ENCODE data around the gene TIMP3.
A peak's percentile ranks its signal among the peaks of the same experiment; 100 is the strongest.

The TIMP3 gene

GRCh38 chr22:32809786-32810554 lies 8.5 kb downstream of the TIMP3 start:
- no peak for DNase-seq

- DNase-seq = no peak
Measured at GRCh38 chr22:32810555-32811133, 9.1 kb downstream of the TIMP3 start.

- no peak for DNase-seq
Measured at GRCh38 chr22:32811788-32812545, 10.5 kb downstream of the TIMP3 start.

GRCh38 chr22:32814285-32814860 lies 12.9 kb downstream of the TIMP3 start:
- DNase-seq = no peak

DNA sequence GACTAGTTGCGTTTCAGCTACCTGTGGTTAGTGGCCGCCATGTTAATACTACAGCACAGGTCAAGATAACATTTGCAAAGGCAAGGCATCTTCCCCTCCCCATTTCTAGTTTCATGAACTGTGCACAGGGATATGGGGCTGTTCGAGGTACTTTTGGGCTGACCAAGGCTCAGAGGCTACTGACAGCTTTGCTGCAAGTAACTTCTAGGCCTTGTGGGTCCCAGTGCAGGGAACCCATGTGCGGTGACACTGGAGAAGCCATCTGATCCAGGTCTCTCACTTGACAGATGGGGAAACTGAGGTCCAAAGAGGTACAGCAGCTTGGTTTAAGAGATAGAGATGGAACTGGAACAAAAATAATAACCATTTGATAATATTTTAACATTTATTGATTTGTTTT lies 13.6 kb downstream of the TIMP3 start:
- DNase-seq = no peak

DNA sequence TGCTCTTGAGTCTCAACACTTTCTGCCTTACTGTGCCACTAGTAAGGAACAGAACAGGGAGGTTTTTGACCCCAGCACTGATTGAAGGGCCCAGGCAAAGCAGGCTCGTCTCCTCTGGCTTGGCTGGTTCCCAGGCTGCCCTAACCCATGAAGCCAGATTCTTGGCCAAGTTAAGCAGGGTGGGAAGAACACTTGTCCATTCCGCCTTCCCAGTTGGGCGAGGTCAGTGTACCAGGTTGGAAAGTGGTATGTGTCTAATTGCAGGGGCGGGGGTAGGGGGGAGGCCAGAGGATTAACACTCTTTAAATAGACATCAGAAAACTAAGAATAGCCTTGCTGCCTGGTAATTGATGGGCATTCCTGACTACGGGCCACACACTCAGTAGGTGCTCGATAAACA lies 14.4 kb downstream of the TIMP3 start:
- DNase-seq = no peak

GRCh38 chr22:32817137-32817730 lies 15.7 kb downstream of the TIMP3 start:
- DNase-seq = no peak

GRCh38 chr22:32818446-32819115 lies 17.1 kb downstream of the TIMP3 start:
- DNase-seq = no peak

DNA sequence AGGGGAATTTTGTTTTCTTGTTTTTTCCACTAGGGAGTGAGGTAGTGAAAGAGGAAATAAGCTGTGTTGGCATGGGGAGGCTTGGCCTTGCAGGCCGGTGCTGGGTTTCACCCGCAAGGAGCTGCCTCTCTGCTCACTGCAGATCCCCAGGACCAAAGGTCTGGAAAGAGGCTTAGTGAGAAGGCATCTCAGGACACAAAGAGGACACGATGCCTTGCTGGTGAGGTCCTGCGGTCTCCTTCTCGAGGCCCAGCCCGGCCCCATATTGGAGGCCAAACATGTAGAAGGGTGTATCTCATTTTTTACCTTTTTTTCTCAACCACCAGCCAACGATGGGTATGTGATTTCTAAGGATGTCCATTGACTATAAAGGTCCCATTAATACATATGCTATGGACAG lies 17.6 kb downstream of the TIMP3 start:
- DNase-seq = no peak

- DNase-seq = no peak
Measured at GRCh38 chr22:32820131-32821119, 18.9 kb downstream of the TIMP3 start.

- DNase-seq = no peak
Measured at GRCh38 chr22:32822179-32822877, 20.8 kb downstream of the TIMP3 start.

DNA sequence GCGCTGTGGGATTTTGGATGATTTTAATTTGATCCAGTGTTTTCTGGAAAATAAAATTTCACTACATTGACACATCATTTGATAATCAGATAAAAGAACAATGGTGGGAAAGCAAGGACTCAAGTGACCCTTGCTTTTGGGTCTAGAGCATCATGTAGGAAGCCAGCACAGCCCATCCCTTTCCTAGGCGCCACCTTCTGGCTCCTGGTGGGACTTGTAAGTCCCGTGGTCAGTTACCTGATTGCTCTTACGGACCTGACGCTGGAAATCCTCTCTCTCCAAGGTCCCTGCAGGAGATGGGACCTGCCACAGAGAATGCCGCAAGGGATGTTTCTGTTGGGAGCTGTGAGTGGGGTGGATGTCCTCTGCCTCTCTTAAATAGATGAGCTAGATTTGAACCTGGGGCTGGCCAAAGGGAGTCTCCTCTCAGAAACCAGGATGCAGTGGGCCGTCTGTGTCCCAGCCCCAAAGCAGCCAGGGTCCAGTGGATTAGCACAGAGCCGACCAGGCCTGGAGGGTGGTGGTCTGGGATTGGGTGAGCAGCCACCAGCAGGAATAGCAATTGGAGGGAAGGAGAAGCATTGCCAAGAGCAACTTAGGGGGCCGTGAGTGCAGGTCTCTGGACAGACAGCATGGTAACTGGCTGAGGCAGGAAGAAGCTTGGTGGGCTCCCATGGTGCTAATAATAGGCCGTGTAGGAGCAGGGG lies 21.7 kb downstream of the TIMP3 start:
- DNase-seq = peak; percentile 19

DNA sequence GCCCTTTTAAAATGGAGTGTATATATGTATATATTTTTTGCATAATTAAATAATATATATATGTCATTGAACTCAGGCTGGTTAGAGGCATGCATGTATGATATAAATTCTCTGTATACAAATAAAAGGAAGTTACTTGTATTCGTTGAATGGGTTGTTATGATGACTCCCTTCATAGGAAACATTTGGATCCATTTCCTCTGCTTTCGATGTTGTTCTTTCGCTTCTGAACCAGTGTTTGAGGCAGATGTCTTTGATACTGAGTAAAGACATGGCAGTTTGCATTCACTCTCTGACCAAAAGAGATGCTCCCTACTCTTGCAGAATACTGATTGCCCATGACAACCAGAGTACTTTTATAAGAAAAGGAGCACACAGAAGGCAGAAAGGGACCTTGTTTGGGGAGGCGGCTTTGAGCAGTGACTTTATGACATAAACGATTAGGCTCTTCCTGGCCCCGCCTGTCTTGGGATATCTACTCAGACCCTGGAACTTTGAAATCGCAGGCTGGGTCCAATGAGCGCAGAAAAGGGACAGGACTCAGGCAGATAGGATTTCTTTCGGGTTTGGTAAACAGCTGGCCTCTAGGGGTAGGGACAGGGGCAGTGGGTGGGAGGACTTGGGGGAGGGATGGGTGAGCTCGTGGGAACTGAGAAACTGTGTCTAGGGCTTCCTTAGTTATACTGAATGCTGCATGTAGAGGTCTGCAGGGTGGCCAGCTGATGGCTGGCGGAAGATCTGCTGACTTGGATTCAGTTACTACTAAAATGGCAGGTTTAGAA lies 23.2 kb downstream of the TIMP3 start:
- DNase-seq = no peak

DNA sequence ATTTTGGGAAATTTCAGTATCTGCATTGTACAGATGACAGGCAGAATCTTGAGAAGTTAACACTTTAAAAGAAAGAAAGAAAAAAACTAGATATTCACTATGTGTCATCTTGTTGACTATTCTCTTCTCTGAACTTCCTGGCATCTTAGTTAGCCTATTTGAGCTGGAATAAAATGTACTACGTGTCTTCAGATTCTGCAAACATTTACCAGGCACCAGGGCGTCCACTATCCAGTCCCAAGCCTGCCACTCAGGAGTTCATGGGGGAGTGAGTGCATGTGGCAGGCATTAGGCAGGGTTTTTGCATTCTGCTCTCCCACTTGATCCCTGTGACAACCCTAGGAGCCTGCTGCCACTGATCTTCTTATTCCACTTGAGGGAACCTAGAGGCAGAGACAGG lies 25.0 kb downstream of the TIMP3 start:
- no peak for DNase-seq

DNA sequence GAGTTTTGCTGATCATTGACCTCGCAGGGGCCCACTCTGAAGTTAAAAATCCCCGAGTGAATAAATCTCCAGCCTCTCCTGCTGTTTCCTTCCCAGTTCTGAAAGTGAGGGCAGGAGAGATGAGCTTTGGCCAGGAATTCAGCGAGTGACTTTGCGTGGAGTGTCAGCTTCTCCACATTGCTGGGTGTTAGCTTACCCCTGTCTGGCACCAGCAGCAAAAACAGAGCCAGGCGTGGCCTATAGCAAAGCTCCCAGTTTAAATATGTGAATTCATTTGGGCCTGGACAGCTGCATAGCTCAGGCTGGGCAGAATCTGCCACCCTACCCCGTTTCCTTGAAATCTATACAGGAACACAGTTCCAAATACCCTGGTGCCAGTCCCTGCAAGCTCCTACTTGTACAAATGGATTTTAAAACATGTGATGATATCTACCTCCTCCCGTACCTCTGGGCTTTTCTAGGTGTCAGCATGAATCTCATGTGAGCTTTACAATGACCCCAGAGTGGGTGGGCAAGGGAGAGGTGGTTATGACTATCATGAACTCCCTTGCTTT lies 25.6 kb downstream of the TIMP3 start:
- DNase-seq = no peak

DNA sequence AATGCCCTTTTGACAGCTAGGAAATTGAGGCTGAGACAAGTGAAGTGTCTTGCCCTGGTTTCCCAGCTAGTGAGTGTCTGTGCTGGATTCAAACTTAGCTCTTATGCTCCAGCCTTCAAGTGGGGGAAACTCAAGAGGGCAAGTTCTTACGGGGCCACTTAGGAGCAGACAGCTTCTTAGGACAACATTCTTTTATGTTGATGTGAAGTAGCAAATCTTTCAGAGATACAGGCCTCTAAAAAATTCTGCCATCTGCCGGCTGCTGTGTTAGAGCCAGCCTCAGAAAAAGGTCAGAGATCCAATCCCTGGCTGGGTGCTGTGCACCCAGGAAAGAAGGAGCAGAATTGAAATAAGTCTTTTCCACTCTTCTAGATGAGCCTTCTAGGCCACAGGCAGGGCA lies 26.6 kb downstream of the TIMP3 start:
- no peak for DNase-seq

DNA sequence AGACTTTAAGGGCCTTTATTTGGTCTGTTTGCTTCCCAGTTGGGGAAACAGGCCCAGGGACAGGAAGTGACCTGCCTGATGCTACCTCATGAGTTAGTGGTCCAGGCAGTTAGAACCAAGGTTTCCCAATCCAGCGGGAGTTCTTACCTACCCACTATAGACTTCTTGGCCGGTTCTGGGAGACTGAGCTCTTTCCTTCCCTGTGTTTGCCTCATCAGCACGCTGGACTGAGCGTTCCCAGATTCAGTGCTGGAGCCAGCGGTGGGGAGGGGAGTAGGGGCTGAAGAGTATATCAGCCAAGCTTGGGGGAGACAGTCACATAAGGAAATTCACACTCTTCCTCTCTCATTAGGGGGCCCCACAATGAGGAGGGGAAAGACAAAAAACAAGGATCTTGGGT lies 27.1 kb downstream of the TIMP3 start:
- no peak for DNase-seq

GRCh38 chr22:32829451-32829851 lies 27.9 kb downstream of the TIMP3 start:
- no peak for DNase-seq

DNA sequence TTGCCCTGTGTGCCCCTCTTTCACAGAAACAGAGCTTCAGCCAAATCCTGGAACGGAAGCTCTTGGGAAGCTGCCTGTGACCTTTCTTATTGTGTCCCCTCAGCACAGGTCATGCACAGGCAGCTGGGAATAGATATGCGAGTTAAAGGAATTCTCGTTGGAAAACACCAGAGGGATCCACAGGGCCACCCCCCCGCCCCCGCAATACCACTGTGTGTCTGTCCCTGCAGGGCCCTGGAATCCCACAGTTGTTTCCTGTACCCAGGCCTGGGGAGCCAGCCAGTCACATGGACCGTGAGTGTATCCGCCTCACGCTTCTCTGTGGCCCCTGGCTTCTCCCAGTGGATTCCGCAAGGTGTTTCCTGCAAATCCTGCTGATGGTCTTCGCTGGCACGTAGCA lies 29.0 kb downstream of the TIMP3 start:
- no peak for DNase-seq
